PC-9 (cell line): ENCODE results near the gene F3. TPM values are rescaled to one million over a fixed set of nuclear protein-coding genes. Genes with fewer than 3 reads are reported as not detected.
A peak's percentile ranks its signal among the peaks of the same experiment; 100 is the strongest.

Experiments used
- BruUV-seq: library from RNA; stranded (reverse); fragments of 400-500 nt; replicated peaks from 2 replicates; lab custom pipeline; 2021; lab: Mats Ljungman, UMichigan
- CTCF ChIA-PET: fragments of 300-600 bp; sonication (Branson Sonifier 250); formaldehyde crosslinking; loops from one replicate; lab custom pipeline; 2022; ENCODE audit warnings: antibody characterized with exemption; lab: Charles Lee
- POLR2A ChIA-PET: fragments of 300-600 bp; sonication (Branson Sonifier 250); formaldehyde crosslinking; loops from one replicate; lab custom pipeline; 2022; ENCODE audit warnings: antibody characterized with exemption; ENCODE audit not compliant: unreplicated experiment; lab: Charles Lee
- DNase-seq, 2 experiments: peaks; one replicate each; pipeline versions ENCODE4 v3.0.0 to v3.0.0-alpha.2; 2015 to 2022; ENCODE audit warnings: mixed read lengths in 1 of 2
- H2AFZ ChIP-seq: fragments of 200-600 bp; sonication (generic); 2 replicates; pipeline ENCODE4 v1.8.1; 2017; ENCODE audit warnings: antibody characterized with exemption
- H3F3A ChIP-seq: fragments of 200-600 bp; sonication (generic); 2 replicates; pipeline ENCODE4 v1.8.1; 2017; ENCODE audit warnings: antibody characterized with exemption, mild to moderate bottlenecking, low read depth; ENCODE audit not compliant: insufficient read depth
- H3K27ac ChIP-seq: fragments of 200-600 bp; sonication (generic); 2 replicates; pipeline ENCODE4 v1.6.1; 2016; ENCODE audit warnings: mixed run types
- H3K27me3 ChIP-seq: fragments of 200-600 bp; sonication (generic); 2 replicates; pipeline ENCODE4 v1.6.1; 2016; ENCODE audit warnings: low read depth, mixed run types; ENCODE audit not compliant: insufficient read depth
- H3K36me3 ChIP-seq: fragments of 200-600 bp; sonication (generic); 2 replicates; pipeline ENCODE4 v1.6.1; 2016; ENCODE audit warnings: low read depth, mixed run types
- H3K4me1 ChIP-seq: fragments of 200-600 bp; sonication (generic); replicated peaks from 2 replicates; pipeline ENCODE4 v1.6.1; 2016; ENCODE audit warnings: mixed run types; ENCODE audit not compliant: insufficient read depth
- H3K4me2 ChIP-seq: fragments of 200-600 bp; sonication (generic); 2 replicates; pipeline ENCODE4 v1.6.1; 2017; ENCODE audit warnings: mixed run types
- H3K4me3 ChIP-seq: fragments of 200-600 bp; sonication (generic); 2 replicates; pipeline ENCODE4 v1.6.1; 2016; ENCODE audit warnings: mixed run types
- H3K79me2 ChIP-seq: fragments of 200-600 bp; sonication (generic); 2 replicates; pipeline ENCODE4 v1.6.1; 2017; ENCODE audit warnings: low read depth, mixed run types
- H3K9me2 ChIP-seq: fragments of 200-600 bp; sonication (generic); 2 replicates; pipeline ENCODE4 v1.8.1; 2017; ENCODE audit warnings: mild to moderate bottlenecking; ENCODE audit not compliant: insufficient read depth
- H3K9me3 ChIP-seq: fragments of 200-600 bp; sonication (generic); 2 replicates; pipeline ENCODE4 v1.8.1; 2016; ENCODE audit warnings: low read depth; ENCODE audit not compliant: insufficient read depth
- H4K20me1 ChIP-seq: fragments of 200-600 bp; sonication (generic); 2 replicates; pipeline ENCODE4 v1.8.1; 2017; ENCODE audit not compliant: insufficient read depth
- EZH2 ChIP-seq: fragments of 200-600 bp; sonication (generic); IDR thresholded peaks from 2 replicates; pipeline ENCODE4 v1.8.0; 2017; ENCODE audit warnings: antibody characterized with exemption, low read depth
- intact Hi-C: fragments of 100-400 bp; cut with micrococcal nuclease; formaldehyde crosslinking; loops from one replicate; pipeline ENCODE4 v1.10.0; 2022; ENCODE audit not compliant: unreplicated experiment
- total RNA-seq: library from RNA; stranded (reverse); gene quantifications from 2 replicates; pipeline ENCODE4 v1.2.3, GENCODE V29; 2021
- TF ChIP-seq, protein P1 (sequence below): fragments of 200-600 bp; sonication (generic); conservative IDR thresholded peaks from 2 replicates; pipeline ENCODE4 v1.6.1; 2017; ENCODE audit warnings: mixed run types, antibody characterized with exemption, mild to moderate bottlenecking, moderate library complexity

F3 gene
- total RNA-seq, 1 experiment from 2014 or later = 335 TPM

GRCh38 chr1:94554580-94554979, 13.0 kb upstream of the F3 start:
- Histone ChIP-seq H3K9me2 (no peaks in the 10 kb centered on the region), H2AFZ (no peak overlapping the region), H3K27ac (no peak overlapping the region), H3K9me3 (no peaks in the 10 kb centered on the region), H3K4me3 (no peak overlapping the region), H3F3A (peaks cover 2% of the 10 kb centered on the region; the same call in 1 of the 2 replicates), H4K20me1 (no peaks in the 10 kb centered on the region), H3K4me1 (peaks cover 14% of the 10 kb centered on the region), H3K36me3 (no peaks in the 10 kb centered on the region), H3K4me2 (no peak overlapping the region), H3K79me2 (no peaks in the 10 kb centered on the region), H3K27me3 (no peaks in the 10 kb centered on the region)
- no TSS peak for BruUV-seq
- DNase-seq = no peak
- ChIA-PET POLR2A (no interaction called here), CTCF (no interaction called here)
- TF ChIP-seq, protein P1, sequence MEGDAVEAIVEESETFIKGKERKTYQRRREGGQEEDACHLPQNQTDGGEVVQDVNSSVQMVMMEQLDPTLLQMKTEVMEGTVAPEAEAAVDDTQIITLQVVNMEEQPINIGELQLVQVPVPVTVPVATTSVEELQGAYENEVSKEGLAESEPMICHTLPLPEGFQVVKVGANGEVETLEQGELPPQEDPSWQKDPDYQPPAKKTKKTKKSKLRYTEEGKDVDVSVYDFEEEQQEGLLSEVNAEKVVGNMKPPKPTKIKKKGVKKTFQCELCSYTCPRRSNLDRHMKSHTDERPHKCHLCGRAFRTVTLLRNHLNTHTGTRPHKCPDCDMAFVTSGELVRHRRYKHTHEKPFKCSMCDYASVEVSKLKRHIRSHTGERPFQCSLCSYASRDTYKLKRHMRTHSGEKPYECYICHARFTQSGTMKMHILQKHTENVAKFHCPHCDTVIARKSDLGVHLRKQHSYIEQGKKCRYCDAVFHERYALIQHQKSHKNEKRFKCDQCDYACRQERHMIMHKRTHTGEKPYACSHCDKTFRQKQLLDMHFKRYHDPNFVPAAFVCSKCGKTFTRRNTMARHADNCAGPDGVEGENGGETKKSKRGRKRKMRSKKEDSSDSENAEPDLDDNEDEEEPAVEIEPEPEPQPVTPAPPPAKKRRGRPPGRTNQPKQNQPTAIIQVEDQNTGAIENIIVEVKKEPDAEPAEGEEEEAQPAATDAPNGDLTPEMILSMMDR = no peak
- intact Hi-C loops = no loop called here

DNA sequence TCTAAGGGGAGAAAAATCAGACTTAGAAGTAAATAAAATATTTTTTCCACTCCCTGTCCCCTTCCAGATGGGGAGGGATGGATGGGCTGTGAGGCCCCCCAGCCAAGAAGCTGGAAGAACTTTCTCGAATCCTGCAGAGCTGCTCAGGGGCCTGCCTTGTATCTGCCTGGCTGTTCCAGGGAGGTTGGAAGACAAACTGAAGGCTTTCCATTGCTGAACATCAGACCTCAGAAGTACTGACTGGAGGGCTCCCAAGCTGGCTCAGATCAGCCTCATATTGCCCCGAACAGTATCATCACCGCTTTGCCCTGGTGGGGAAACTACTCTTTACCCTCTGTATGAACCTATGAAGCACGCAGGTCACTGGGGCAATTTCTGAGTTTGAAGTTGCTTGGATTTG, 12.4 kb upstream of the F3 start:
- ChIA-PET CTCF (no interaction called here), POLR2A (no interaction called here)
- intact Hi-C loops = no loop called here
- no peaks in the 10 kb centered on the region for H3K9me2 ChIP-seq
- peaks cover 13% of the 10 kb centered on the region for H3K4me1 ChIP-seq
- H3K27ac ChIP-seq = no peak overlapping the region
- no peak overlapping the region for H3K4me3 ChIP-seq
- no peaks in the 10 kb centered on the region for H3K27me3 ChIP-seq
- no peaks in the 10 kb centered on the region for H3K9me3 ChIP-seq
- H4K20me1 ChIP-seq = no peaks in the 10 kb centered on the region
- no peaks in the 10 kb centered on the region for H3F3A ChIP-seq
- no peak overlapping the region for H3K4me2 ChIP-seq
- TF ChIP-seq EZH2 = no peak
- TF ChIP-seq, protein P1 = no peak
- H3K79me2 ChIP-seq = no peaks in the 10 kb centered on the region
- no TSS peak for BruUV-seq
- no peak overlapping the region for H2AFZ ChIP-seq
- H3K36me3 ChIP-seq = no peaks in the 10 kb centered on the region
- peak in 1 of 2 experiments; percentile 33 for DNase-seq

DNA sequence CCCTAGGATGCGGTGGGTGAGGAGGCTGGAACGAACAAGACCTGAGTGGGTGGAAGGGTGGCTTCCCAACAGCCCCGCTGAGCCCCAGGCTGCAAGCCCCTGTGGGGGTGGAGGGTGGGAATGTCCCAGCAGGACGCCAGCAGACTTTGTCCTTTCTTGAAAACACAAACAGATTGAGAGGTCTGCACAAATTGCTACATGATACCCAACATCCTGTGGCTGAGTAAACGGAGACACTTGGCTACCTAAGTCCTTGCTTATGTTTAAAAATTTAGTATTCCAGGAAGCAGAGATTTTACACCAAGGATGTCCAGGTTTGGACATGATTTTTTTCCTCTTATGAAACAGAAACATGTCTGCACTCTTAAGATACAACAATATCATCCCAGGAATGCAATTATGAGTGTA, 11.8 kb upstream of the F3 start:
- TF ChIP-seq, protein P1 = no peak
- no peak for TF ChIP-seq EZH2
- H3F3A ChIP-seq = no peaks in the 10 kb centered on the region
- H3K4me2 ChIP-seq = no peak overlapping the region
- CTCF ChIA-PET = no interaction called here
- intact Hi-C loops = no loop called here
- POLR2A ChIA-PET = no interaction called here
- H3K27ac ChIP-seq = no peak overlapping the region
- peaks cover 13% of the 10 kb centered on the region for H3K4me1 ChIP-seq
- no peaks in the 10 kb centered on the region for H3K27me3 ChIP-seq
- no TSS peak for BruUV-seq
- H3K4me3 ChIP-seq = no peak overlapping the region
- no peak for DNase-seq
- no peak overlapping the region for H2AFZ ChIP-seq
- no peaks in the 10 kb centered on the region for H3K79me2 ChIP-seq
- H3K9me2 ChIP-seq = no peaks in the 10 kb centered on the region
- no peaks in the 10 kb centered on the region for H3K9me3 ChIP-seq
- H3K36me3 ChIP-seq = no peaks in the 10 kb centered on the region
- no peaks in the 10 kb centered on the region for H4K20me1 ChIP-seq
